Lung (tissue), 12 donors: ENCODE measurements around the gene IRAK1. TPM values are rescaled to one million over a fixed set of nuclear protein-coding genes. Genes with fewer than 3 reads are reported as not detected.

Source experiments
- ATAC-seq: fragments of 200-7000 bp; cut with Tn5 transposase; one replicate; pipeline ENCODE4 v1.9.1; 2020; ENCODE audit warnings: moderate number of reproducible peaks; ENCODE audit not compliant: insufficient read depth, low FRiP score
- DNase-seq, 3 donors: peaks; one replicate each; pipeline ENCODE4 v3.0.0-alpha.2; 2013 to 2017
- H3K27ac ChIP-seq, 2 donors: one replicate each; pipeline ENCODE4 v1.5.1; 2013; ENCODE audit warnings: mild to moderate bottlenecking in 2 of 2, moderate library complexity in 2 of 2, control low read depth in 1 of 2, inconsistent platforms in 1 of 2, low read depth in 1 of 2, low read length in 1 of 2
- H3K27me3 ChIP-seq, 3 donors: one replicate each; pipeline ENCODE4 v1.5.1; 2013; ENCODE audit warnings: low read length in 2 of 3; ENCODE audit not compliant: control insufficient read depth in 3 of 3, insufficient read depth in 3 of 3
- H3K36me3 ChIP-seq, 4 donors: one replicate each; pipeline ENCODE4 v1.5.1; 2013; ENCODE audit warnings: low read length in 4 of 4, mild to moderate bottlenecking in 1 of 4, moderate library complexity in 1 of 4; ENCODE audit not compliant: control insufficient read depth in 4 of 4, insufficient read depth in 4 of 4
- H3K4me1 ChIP-seq, 5 donors: one replicate each; pipeline ENCODE4 v1.5.1; 2013; ENCODE audit warnings: low read length in 5 of 5, mild to moderate bottlenecking in 2 of 5, moderate library complexity in 1 of 5; ENCODE audit not compliant: control insufficient read depth in 5 of 5, insufficient read depth in 5 of 5
- H3K4me3 ChIP-seq: one replicate; pipeline ENCODE4 v1.5.1; 2013; ENCODE audit warnings: mild to moderate bottlenecking, control low read depth, moderate library complexity
- H3K9ac ChIP-seq, 2 donors: one replicate each; pipeline ENCODE4 v1.5.1; 2013; ENCODE audit warnings: low read length in 2 of 2, control low read depth in 1 of 2; ENCODE audit not compliant: insufficient read depth in 1 of 2
- H3K9me3 ChIP-seq, 4 donors: one replicate each; pipeline ENCODE4 v1.5.1; 2013; ENCODE audit warnings: low read length in 3 of 4, mild to moderate bottlenecking in 1 of 4, moderate library complexity in 1 of 4; ENCODE audit not compliant: control insufficient read depth in 4 of 4, insufficient read depth in 3 of 4
- WGBS, 2 donors: extraction: QIAGEN DNeasy Blood & Tissue Kit; methylation state at CpG; one replicate each; pipeline ENCODE4 v1.1.7; 2013; 5-methylcytosine and 5-hydroxymethylcytosine counted together
- polyA plus RNA-seq, 2 donors: library from polyadenylated mRNA; stranded (reverse); fragments of 200-250 nt; gene quantifications; one replicate each; pipeline ENCODE4 v1.2.1, GENCODE V29; 2013
- total RNA-seq, 2 donors: library from RNA; depleted of rRNA in 1 of 2; stranded (reverse); fragments of >200 nt in 1 of 2; gene quantifications; one replicate each; pipeline ENCODE4 v1.2.1, GENCODE V29; 2014 to 2021
- TF ChIP-seq, protein P1 (sequence below): IDR thresholded peaks from 2 replicates; pipeline ENCODE4 v1.5.1; 2012; ENCODE audit warnings: mild to moderate bottlenecking; ENCODE audit errors: control extremely low read depth, extremely low read depth
- donor health status: control.
- donor health status: control.
- donor health status: Bipolar disorder and iron deficiency.
- donor health status: healthy.
- donor health status: DM: yes; HTN: yes; CAD: no.

IRAK1 gene
- total and polyA plus RNA-seq, 4 donors = 24.6 to 153 (median 97.7) TPM

DNA sequence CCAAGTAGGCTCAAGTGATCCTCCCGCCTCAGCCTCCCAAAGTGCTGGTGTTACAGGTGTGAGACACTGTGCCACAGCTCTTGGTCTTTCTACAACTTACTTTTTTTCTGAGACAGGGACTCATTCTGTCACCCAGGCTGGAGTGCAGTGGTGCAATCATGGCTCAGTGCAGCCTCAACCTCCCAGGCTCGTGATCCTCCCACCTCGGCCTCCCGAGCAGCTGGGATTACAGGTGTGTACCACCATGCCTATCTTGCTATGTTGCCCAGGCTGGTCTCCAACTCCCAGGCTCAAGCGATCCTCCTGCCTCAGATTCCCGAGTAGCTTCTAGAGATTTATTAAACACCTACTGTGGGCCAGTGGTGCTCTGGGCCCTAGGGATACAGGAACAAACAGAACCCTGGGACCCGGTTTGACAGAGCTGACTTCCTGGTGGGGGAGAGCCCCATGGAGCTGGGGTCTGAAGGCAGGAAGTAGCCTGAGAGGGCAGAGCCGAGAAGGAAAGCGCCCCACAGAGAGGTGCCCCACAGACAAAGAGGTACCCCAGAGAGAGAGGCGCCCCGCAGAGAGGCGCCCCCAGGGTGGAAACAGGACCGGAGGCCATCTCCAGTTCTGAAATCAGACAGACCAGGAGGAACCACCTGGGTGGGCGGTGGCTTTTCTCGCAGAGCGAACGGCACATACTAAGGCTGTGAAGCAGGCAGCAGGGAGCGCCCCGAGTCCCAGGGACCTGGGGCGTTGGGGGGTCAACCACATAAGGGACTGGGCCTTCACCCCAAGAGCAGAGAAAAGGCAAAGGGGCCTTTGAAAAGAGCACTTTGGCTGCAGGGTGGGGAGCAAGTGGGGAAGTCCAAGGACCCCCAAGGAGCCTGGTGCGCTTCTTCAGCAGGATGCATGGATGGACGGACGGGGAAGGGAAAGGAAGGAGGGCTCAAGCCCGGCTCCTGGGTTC is 5.0 kb downstream of the IRAK1 start:
- Histone ChIP-seq H3K4me1 (peaks cover 0 to 8% (median 3%) of the 10 kb centered on the region in 5 donors), H3K4me3 (no peak overlapping the region), H3K27ac (no peak overlapping the region), H3K36me3 (peaks cover 0 to 28% (median 2%) of the 10 kb centered on the region in 4 donors), H3K9ac (no peak overlapping the region), H3K9me3 (peaks cover 0 to 3% (median 0%) of the 10 kb centered on the region in 4 donors), H3K27me3 (no peaks in the 10 kb centered on the region)
- 75 to 84% methylated on average over 14 to 24 of the region's 24 CpGs for WGBS, 2 donors
- TF ChIP-seq, protein P1, sequence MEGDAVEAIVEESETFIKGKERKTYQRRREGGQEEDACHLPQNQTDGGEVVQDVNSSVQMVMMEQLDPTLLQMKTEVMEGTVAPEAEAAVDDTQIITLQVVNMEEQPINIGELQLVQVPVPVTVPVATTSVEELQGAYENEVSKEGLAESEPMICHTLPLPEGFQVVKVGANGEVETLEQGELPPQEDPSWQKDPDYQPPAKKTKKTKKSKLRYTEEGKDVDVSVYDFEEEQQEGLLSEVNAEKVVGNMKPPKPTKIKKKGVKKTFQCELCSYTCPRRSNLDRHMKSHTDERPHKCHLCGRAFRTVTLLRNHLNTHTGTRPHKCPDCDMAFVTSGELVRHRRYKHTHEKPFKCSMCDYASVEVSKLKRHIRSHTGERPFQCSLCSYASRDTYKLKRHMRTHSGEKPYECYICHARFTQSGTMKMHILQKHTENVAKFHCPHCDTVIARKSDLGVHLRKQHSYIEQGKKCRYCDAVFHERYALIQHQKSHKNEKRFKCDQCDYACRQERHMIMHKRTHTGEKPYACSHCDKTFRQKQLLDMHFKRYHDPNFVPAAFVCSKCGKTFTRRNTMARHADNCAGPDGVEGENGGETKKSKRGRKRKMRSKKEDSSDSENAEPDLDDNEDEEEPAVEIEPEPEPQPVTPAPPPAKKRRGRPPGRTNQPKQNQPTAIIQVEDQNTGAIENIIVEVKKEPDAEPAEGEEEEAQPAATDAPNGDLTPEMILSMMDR = no peak
- ATAC-seq = no peak
- no peak for DNase-seq

DNA sequence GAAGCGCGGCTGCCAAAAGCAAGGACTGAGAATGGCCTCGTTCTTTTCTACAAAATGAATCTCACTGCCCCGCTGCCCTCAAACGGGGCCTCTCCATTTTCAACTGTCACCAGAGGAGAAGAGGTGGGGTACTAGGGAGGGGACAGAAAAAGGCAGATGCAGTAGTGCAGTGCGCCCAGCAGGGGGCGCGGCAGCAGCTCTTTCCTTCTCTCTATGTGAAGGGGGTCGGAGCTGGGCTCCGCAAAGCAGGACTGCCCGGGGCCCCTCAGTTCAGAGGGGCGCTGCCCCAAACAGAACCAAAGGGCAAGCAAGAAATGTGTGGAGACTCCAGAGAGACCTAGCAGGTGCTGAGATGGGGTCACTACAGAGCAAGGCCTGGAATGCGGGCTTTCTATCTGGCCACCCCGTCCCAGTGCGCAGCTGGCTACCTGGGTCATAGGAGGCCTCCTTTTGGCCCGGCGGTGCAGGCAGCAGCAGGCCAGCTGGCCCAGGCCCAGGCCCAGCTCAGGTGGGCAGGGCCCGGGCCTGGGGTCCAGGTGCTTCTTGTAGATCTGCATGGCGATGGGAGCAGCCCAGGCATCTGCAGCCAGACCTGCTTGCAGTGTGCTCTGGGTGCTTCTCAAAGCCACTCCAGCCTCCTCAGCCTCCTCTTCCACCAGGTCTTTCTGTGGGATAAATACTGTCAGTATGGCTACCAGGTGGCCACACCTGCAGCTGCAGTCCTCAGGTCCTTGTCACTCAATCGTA is 5.9 kb downstream of the IRAK1 start:
- Histone ChIP-seq H3K9ac (no peak overlapping the region), H3K4me1 (peaks cover 0 to 7% (median 3%) of the 10 kb centered on the region in 5 donors), H3K27ac (no peak overlapping the region), H3K9me3 (peaks cover 0 to under 1% (median 0%) of the 10 kb centered on the region in 4 donors), H3K27me3 (no peaks in the 10 kb centered on the region), H3K4me3 (no peak overlapping the region), H3K36me3 (peaks cover 0 to 28% (median 2%) of the 10 kb centered on the region in 4 donors)
- peak; percentile 47 to 62 (median 61) for DNase-seq
- TF ChIP-seq, protein P1 = peak; percentile 69
- ATAC-seq = peak; percentile 61
- 43 to 49% methylated on average over 16 to 20 of the region's 20 CpGs for WGBS, 2 donors

DNA sequence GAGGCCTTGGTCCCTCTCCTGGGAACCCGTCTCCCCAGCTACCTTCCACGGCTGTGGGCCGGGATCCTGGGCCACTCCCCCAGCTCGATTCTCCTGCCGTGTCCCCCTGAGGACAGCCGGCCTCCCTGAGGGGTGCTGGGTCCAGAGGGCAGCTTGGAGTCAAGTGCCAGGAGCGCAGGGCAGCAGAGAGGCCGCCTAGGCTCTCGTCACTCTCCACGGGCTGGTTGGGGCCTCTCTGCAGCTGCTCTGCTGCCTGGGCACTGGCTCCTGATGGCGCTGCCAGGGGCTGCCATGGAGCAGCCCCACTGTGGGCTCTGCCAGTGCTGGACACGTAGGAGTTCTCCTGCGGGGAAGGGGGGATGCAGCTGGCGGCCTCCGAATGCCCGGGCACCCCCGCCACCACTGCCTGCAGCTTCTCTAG is 6.7 kb downstream of the IRAK1 start:
- no peaks in the 10 kb centered on the region for H3K27me3 ChIP-seq
- H3K9me3 ChIP-seq = no peaks in the 10 kb centered on the region
- peaks cover 0 to 26% (median 2%) of the 10 kb centered on the region in 4 donors for H3K36me3 ChIP-seq
- ATAC-seq (no peak), DNase-seq (no peak)
- H3K27ac ChIP-seq = peak overlapping the region in 1 of 2 donors; percentile 1
- no peak overlapping the region for H3K4me3 ChIP-seq
- TF ChIP-seq, protein P1 = no peak
- no peak overlapping the region for H3K9ac ChIP-seq
- 76 to 80% methylated on average over 7 to 17 of the region's 17 CpGs for WGBS, 2 donors
- H3K4me1 ChIP-seq = peaks cover 0 to 5% (median 2%) of the 10 kb centered on the region in 5 donors
